NCI-H1930 (cell line): ENCODE data around the gene SPNS2.

Experiments used
- DNase-seq, 2 experiments: peaks; one replicate each; lab custom pipeline; 2025; lab: John Stamatoyannopoulos, UW

SPNS2 gene

GRCh38 chr17:4503283-4504025, 4.8 kb downstream of the SPNS2 start:
- DNase-seq, result no peak

GRCh38 chr17:4504188-4504587, 5.5 kb downstream of the SPNS2 start:
- no peak for DNase-seq

- DNase-seq, result no peak
Observed at GRCh38 chr17:4505187-4505586, 6.5 kb downstream of the SPNS2 start.

GRCh38 chr17:4506175-4506813, 7.6 kb downstream of the SPNS2 start:
- DNase-seq, result no peak

GRCh38 chr17:4506892-4507291, 8.2 kb downstream of the SPNS2 start:
- no peak for DNase-seq

- DNase-seq, result no peak
Observed at GRCh38 chr17:4507361-4508111, 8.9 kb downstream of the SPNS2 start.

GRCh38 chr17:4508207-4508606, 9.5 kb downstream of the SPNS2 start:
- no peak for DNase-seq

GRCh38 chr17:4509401-4509800, 10.7 kb downstream of the SPNS2 start:
- DNase-seq, result no peak

- DNase-seq, result no peak
Observed at GRCh38 chr17:4509923-4510617, 11.4 kb downstream of the SPNS2 start.

- DNase-seq, result no peak
Observed at GRCh38 chr17:4510618-4510941, 11.9 kb downstream of the SPNS2 start.

GRCh38 chr17:4511199-4511932, 12.7 kb downstream of the SPNS2 start:
- no peak for DNase-seq

- DNase-seq, result no peak
Observed at GRCh38 chr17:4512156-4513112, 13.8 kb downstream of the SPNS2 start.

- no peak for DNase-seq
Observed at GRCh38 chr17:4513113-4514032, 14.7 kb downstream of the SPNS2 start.

GRCh38 chr17:4514206-4514605, 15.5 kb downstream of the SPNS2 start:
- no peak for DNase-seq

GRCh38 chr17:4514779-4515178, 16.1 kb downstream of the SPNS2 start:
- DNase-seq, result no peak

- DNase-seq, result no peak
Observed at GRCh38 chr17:4515501-4515900, 16.8 kb downstream of the SPNS2 start.

GRCh38 chr17:4516735-4517134, 18.1 kb downstream of the SPNS2 start:
- DNase-seq, result no peak

- DNase-seq, result no peak
Observed at GRCh38 chr17:4518901-4519300, 20.2 kb downstream of the SPNS2 start.

GRCh38 chr17:4519361-4519788, 20.7 kb downstream of the SPNS2 start:
- DNase-seq, result no peak
